Measurements from ENCODE around the gene FMO5. TPM values are rescaled to one million over a fixed set of nuclear protein-coding genes. Genes with fewer than 3 reads are reported as not detected.
"Not testable (repeated sequence)": the region's sequence is repeated elsewhere in the genome, so short reads cannot be mapped to it uniquely, and the experiment has no call there.

FMO5 gene
- total RNA-seq, 1 experiment from 2014 or later, result 2.8 TPM

GRCh38 chr1:147236448-147236847 lies 11.3 kb upstream of the FMO5 start:
- ATAC-seq, result no peak
- Histone ChIP-seq H3K27ac (ENCODE audit: low read length) (no peak overlapping the region), H3K4me2 (ENCODE audit: low read length) (no peak overlapping the region), H3K27me3 (ENCODE audit: low read length) (no peaks in the 10 kb centered on the region), H3F3A (ENCODE audit: low read length, unreplicated experiment) (no peaks in the 10 kb centered on the region), H3K9me3 (ENCODE audit: low read length) (no peaks in the 10 kb centered on the region), H3K9me2 (replicated peaks; ENCODE audit: low read length) (no peaks in the 10 kb centered on the region), H2AFZ (ENCODE audit: low read length) (no peak overlapping the region), H3K36me3 (ENCODE audit: low read depth, low read length) (no peaks in the 10 kb centered on the region), H3K4me3 (ENCODE audit: low read length) (no peak overlapping the region), H3K4me1 (ENCODE audit: insufficient read depth, low read length) (peaks cover 24% of the 10 kb centered on the region), H4K20me1 (ENCODE audit: low read length) (no peaks in the 10 kb centered on the region), H3K9ac (ENCODE audit: low read length) (no peak overlapping the region), H3K79me2 (ENCODE audit: low read length) (no peaks in the 10 kb centered on the region)
- intact Hi-C loops (cut with micrococcal nuclease), result no loop called here
- POLR2A ChIA-PET (ENCODE audit: unreplicated experiment), result no interaction called here
- BruUV-seq (replicated peaks), result no TSS peak
- CTCF ChIA-PET, result interaction anchor here (1.9 kb wide), 1 partner anchor 11 kb away, joined by 9 read pairs; the partner anchor contains the start of gene FMO5
- DNase-seq, result no peak
- TF ChIP-seq EZH2 (IDR thresholded peaks at IDR 0.05; ENCODE audit: low read length, unreplicated experiment), result no peak
- no peak for TF ChIP-seq EZH2phosphoT487 (IDR thresholded peaks at IDR 0.05; ENCODE audit: borderline replicate concordance, low read length)

- no peak overlapping the region for H3K27ac ChIP-seq (ENCODE audit: low read length)
- H3K4me1 ChIP-seq (ENCODE audit: insufficient read depth, low read length), result peaks cover 24% of the 10 kb centered on the region
- TF ChIP-seq EZH2phosphoT487 (IDR thresholded peaks at IDR 0.05; ENCODE audit: borderline replicate concordance, low read length) (no peak), CTCF (conservative IDR thresholded peaks at IDR 0.05; ENCODE audit: low read depth, low read length) (no peak), EZH2 (IDR thresholded peaks at IDR 0.05; ENCODE audit: low read length, unreplicated experiment) (no peak)
- no peak overlapping the region for H3K4me3 ChIP-seq (ENCODE audit: low read length)
- no peak overlapping the region for H3K4me2 ChIP-seq (ENCODE audit: low read length)
- no peaks in the 10 kb centered on the region for H3K79me2 ChIP-seq (ENCODE audit: low read length)
- ChIA-PET POLR2A (ENCODE audit: unreplicated experiment) (no interaction called here), CTCF (no interaction called here)
- H3K36me3 ChIP-seq (ENCODE audit: low read depth, low read length), result no peaks in the 10 kb centered on the region
- H3K9me3 ChIP-seq (ENCODE audit: low read length), result no peaks in the 10 kb centered on the region
- ATAC-seq (no peak), DNase-seq (no peak)
- H3K9ac ChIP-seq (ENCODE audit: low read length), result no peak overlapping the region
- no peak overlapping the region for H2AFZ ChIP-seq (ENCODE audit: low read length)
- H3F3A ChIP-seq (ENCODE audit: low read length, unreplicated experiment), result no peaks in the 10 kb centered on the region
- intact Hi-C loops (cut with micrococcal nuclease), result no loop called here
- H3K27me3 ChIP-seq (ENCODE audit: low read length), result no peaks in the 10 kb centered on the region
- H3K9me2 ChIP-seq (replicated peaks; ENCODE audit: low read length), result no peaks in the 10 kb centered on the region
- BruUV-seq (replicated peaks), result no TSS peak
- H4K20me1 ChIP-seq (ENCODE audit: low read length), result no peaks in the 10 kb centered on the region
Observed at GRCh38 chr1:147235822-147236221, 10.7 kb upstream of the FMO5 start.

GRCh38 chr1:147233903-147234302 lies 8.8 kb upstream of the FMO5 start:
- H3K9ac ChIP-seq (ENCODE audit: low read length); H3K4me3 ChIP-seq (ENCODE audit: low read length); H3K9me3 ChIP-seq (ENCODE audit: low read length); POLR2A ChIA-PET (ENCODE audit: unreplicated experiment); BruUV-seq (replicated peaks); H3K27me3 ChIP-seq (ENCODE audit: low read length); H3K27ac ChIP-seq (ENCODE audit: low read length); H3K79me2 ChIP-seq (ENCODE audit: low read length); intact Hi-C loops (cut with micrococcal nuclease); H2AFZ ChIP-seq (ENCODE audit: low read length); DNase-seq; CTCF ChIA-PET; ATAC-seq; H3K36me3 ChIP-seq (ENCODE audit: low read depth, low read length); H3K4me2 ChIP-seq (ENCODE audit: low read length); H4K20me1 ChIP-seq (ENCODE audit: low read length); H3F3A ChIP-seq (ENCODE audit: low read length, unreplicated experiment); H3K9me2 ChIP-seq (replicated peaks; ENCODE audit: low read length): not testable (repeated sequence)
- peaks cover 24% of the 10 kb centered on the region for H3K4me1 ChIP-seq (ENCODE audit: insufficient read depth, low read length)

- H4K20me1 ChIP-seq (ENCODE audit: low read length); H3K9me3 ChIP-seq (ENCODE audit: low read length); H3K9ac ChIP-seq (ENCODE audit: low read length); H3K36me3 ChIP-seq (ENCODE audit: low read depth, low read length); intact Hi-C loops (cut with micrococcal nuclease); H3F3A ChIP-seq (ENCODE audit: low read length, unreplicated experiment); H3K4me1 ChIP-seq (ENCODE audit: insufficient read depth, low read length); H3K27me3 ChIP-seq (ENCODE audit: low read length); H3K27ac ChIP-seq (ENCODE audit: low read length); H3K9me2 ChIP-seq (replicated peaks; ENCODE audit: low read length); ATAC-seq; CTCF ChIA-PET; POLR2A ChIA-PET (ENCODE audit: unreplicated experiment); H3K79me2 ChIP-seq (ENCODE audit: low read length); H3K4me2 ChIP-seq (ENCODE audit: low read length); DNase-seq; BruUV-seq (replicated peaks); H2AFZ ChIP-seq (ENCODE audit: low read length); H3K4me3 ChIP-seq (ENCODE audit: low read length): not testable (repeated sequence)
Observed at GRCh38 chr1:147231032-147231431, 5.9 kb upstream of the FMO5 start.
